HepG2 (cell line): ENCODE measurements around the gene KDM7A. TPM values are rescaled to one million over a fixed set of nuclear protein-coding genes. Genes with fewer than 3 reads are reported as not detected.

Experiments used
- AGO1 ChIP-seq: fragments of 200-400 bp; formaldehyde crosslinking; IDR thresholded peaks from 2 replicates; pipeline ENCODE4 v1.6.1; 2017; ENCODE audit warnings: mild to moderate bottlenecking, low read depth, low read length, moderate library complexity; ENCODE audit not compliant: poor library complexity, severe bottlenecking
- MIER2 ChIP-seq: IDR thresholded peaks from 2 replicates; pipeline ENCODE4 v1.6.1; 2016; ENCODE audit warnings: missing biosample characterization, missing genetic modification reagents
- ZNF737 ChIP-seq: sonication (generic); formaldehyde crosslinking; IDR thresholded peaks from 2 replicates; pipeline ENCODE4 v1.5.0; 2020; ENCODE audit warnings: missing genetic modification reagents, mild to moderate bottlenecking, borderline replicate concordance
- ZNF839 ChIP-seq: sonication (generic); formaldehyde crosslinking; IDR thresholded peaks from 2 replicates; pipeline ENCODE4 v1.4.0; 2020; ENCODE audit warnings: missing genetic modification reagents, mild to moderate bottlenecking, borderline replicate concordance
- ZSCAN25 ChIP-seq: sonication (generic); formaldehyde crosslinking; IDR thresholded peaks from 2 replicates; pipeline ENCODE4 v1.8.0; 2022; ENCODE audit warnings: mild to moderate bottlenecking, missing genetic modification reagents
- polyA plus RNA-seq, 8 experiments: library from polyadenylated mRNA; depleted of rRNA in 3 of 8; stranded (reverse) in 7 of 8; unstranded in 1 of 8; fragments of >200 nt; fragmentation: Illumina TruSeq in 4 of 8; extraction: Trizol in 4 of 8; gene quantifications; 2 replicates each; pipeline versions ENCODE4 v1.2.1 to v1.2.3, GENCODE V29; 2011 to 2016; ENCODE audit warnings: low read depth in 4 of 8, missing spikeins in 1 of 8, mixed read lengths in 1 of 8; ENCODE audit not compliant: insufficient read depth in 1 of 8
- total RNA-seq, 5 experiments: library from RNA; depleted of rRNA; stranded (reverse); fragments of >200 nt; fragmentation: Illumina TruSeq; extraction: Trizol; gene quantifications; 2 replicates each; pipeline ENCODE4 v1.2.3, GENCODE V29; 2016; ENCODE audit warnings: low read depth in 1 of 5
- TF ChIP-seq, protein P1 (sequence below), 2 experiments: IDR thresholded peaks; 2 replicates each; pipeline ENCODE4 v1.6.1; 2011 to 2012; ENCODE audit warnings: low read length in 2 of 2, borderline replicate concordance in 1 of 2, low read depth in 1 of 2, mild to moderate bottlenecking in 1 of 2, moderate library complexity in 1 of 2
- TF ChIP-seq, protein P2 (sequence below): sonication (generic); formaldehyde crosslinking; IDR thresholded peaks from 2 replicates; pipeline ENCODE4 v1.5.0; 2020; ENCODE audit warnings: missing genetic modification reagents
- TF ChIP-seq, protein P3 (sequence below): sonication (generic); formaldehyde crosslinking; IDR thresholded peaks from 2 replicates; pipeline ENCODE4 v1.4.0; 2020; ENCODE audit warnings: missing genetic modification reagents
- TF ChIP-seq, protein P4 (sequence below): sonication (generic); formaldehyde crosslinking; IDR thresholded peaks from 2 replicates; pipeline ENCODE4 v1.8.1; 2023; ENCODE audit warnings: mild to moderate bottlenecking, inconsistent platforms, moderate library complexity, missing genetic modification reagents, borderline replicate concordance
- TF ChIP-seq, protein P5 (sequence below): sonication (generic); formaldehyde crosslinking; IDR thresholded peaks from 2 replicates; pipeline ENCODE4 v1.5.0; 2020; ENCODE audit warnings: missing genetic modification reagents
- TF ChIP-seq, protein P6 (sequence below): sonication (generic); formaldehyde crosslinking; IDR thresholded peaks from 2 replicates; pipeline ENCODE4 v1.5.1; 2020; ENCODE audit warnings: missing genetic modification reagents, mild to moderate bottlenecking, borderline replicate concordance

KDM7A gene
- total and polyA plus RNA-seq, 2 of the 13 experiments (the other 11 are each of a cell fraction or from before 2014, with no cell fraction given), result 10.8 to 16.8 TPM

DNA sequence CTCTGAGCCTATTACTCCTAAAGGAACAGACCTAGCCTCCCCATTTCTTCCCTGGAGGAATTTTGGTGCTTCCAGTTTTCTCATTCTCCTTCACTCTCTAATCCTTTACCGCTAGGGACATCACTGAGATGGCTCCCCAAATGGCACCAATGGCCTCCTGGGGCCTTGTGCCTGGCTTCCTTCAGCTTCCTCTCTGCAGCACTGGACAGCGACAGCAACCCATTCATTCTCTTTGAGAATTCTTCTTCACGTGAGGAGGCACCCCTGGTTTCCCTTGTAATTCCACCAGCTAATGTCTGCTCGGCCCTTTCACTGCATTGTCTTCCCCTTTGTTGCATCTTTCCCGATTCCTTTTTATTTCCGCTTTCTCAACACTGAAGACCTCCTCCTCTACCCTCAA is 24.6 kb upstream of the KDM7A start (continued):
- TF ChIP-seq, protein P1, sequence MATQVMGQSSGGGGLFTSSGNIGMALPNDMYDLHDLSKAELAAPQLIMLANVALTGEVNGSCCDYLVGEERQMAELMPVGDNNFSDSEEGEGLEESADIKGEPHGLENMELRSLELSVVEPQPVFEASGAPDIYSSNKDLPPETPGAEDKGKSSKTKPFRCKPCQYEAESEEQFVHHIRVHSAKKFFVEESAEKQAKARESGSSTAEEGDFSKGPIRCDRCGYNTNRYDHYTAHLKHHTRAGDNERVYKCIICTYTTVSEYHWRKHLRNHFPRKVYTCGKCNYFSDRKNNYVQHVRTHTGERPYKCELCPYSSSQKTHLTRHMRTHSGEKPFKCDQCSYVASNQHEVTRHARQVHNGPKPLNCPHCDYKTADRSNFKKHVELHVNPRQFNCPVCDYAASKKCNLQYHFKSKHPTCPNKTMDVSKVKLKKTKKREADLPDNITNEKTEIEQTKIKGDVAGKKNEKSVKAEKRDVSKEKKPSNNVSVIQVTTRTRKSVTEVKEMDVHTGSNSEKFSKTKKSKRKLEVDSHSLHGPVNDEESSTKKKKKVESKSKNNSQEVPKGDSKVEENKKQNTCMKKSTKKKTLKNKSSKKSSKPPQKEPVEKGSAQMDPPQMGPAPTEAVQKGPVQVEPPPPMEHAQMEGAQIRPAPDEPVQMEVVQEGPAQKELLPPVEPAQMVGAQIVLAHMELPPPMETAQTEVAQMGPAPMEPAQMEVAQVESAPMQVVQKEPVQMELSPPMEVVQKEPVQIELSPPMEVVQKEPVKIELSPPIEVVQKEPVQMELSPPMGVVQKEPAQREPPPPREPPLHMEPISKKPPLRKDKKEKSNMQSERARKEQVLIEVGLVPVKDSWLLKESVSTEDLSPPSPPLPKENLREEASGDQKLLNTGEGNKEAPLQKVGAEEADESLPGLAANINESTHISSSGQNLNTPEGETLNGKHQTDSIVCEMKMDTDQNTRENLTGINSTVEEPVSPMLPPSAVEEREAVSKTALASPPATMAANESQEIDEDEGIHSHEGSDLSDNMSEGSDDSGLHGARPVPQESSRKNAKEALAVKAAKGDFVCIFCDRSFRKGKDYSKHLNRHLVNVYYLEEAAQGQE (IDR thresholded peaks at IDR 0.05; ENCODE audit: borderline replicate concordance in 1 of 2, low read depth in 1 of 2, low read length in 2 of 2), result peak; percentile 19 to 87
- TF ChIP-seq, protein P2, sequence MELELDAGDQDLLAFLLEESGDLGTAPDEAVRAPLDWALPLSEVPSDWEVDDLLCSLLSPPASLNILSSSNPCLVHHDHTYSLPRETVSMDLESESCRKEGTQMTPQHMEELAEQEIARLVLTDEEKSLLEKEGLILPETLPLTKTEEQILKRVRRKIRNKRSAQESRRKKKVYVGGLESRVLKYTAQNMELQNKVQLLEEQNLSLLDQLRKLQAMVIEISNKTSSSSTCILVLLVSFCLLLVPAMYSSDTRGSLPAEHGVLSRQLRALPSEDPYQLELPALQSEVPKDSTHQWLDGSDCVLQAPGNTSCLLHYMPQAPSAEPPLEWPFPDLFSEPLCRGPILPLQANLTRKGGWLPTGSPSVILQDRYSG, result no peak
- TF ChIP-seq ZNF839 (CRISPR knock-in tag), result no peak
- TF ChIP-seq MIER2, result peak; percentile 82
- TF ChIP-seq, protein P3, sequence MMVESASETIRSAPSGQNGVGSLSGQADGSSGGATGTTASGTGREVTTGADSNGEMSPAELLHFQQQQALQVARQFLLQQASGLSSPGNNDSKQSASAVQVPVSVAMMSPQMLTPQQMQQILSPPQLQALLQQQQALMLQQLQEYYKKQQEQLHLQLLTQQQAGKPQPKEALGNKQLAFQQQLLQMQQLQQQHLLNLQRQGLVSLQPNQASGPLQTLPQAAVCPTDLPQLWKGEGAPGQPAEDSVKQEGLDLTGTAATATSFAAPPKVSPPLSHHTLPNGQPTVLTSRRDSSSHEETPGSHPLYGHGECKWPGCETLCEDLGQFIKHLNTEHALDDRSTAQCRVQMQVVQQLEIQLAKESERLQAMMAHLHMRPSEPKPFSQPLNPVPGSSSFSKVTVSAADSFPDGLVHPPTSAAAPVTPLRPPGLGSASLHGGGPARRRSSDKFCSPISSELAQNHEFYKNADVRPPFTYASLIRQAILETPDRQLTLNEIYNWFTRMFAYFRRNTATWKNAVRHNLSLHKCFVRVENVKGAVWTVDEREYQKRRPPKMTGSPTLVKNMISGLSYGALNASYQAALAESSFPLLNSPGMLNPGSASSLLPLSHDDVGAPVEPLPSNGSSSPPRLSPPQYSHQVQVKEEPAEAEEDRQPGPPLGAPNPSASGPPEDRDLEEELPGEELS, result no peak
- TF ChIP-seq, protein P4, sequence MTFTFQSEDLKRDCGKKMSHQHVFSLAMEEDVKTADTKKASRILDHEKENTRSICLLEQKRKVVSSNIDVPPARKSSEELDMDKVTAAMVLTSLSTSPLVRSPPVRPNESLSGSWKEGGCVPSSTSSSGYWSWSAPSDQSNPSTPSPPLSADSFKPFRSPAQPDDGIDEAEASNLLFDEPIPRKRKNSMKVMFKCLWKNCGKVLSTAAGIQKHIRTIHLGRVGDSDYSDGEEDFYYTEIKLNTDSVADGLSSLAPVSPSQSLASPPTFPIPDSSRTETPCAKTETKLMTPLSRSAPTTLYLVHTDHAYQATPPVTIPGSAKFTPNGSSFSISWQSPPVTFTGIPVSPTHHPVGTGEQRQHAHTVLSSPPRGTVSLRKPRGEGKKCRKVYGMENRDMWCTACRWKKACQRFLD (CRISPR knock-in tag), result no peak
- no peak for TF ChIP-seq ZNF737
- TF ChIP-seq, protein P5, sequence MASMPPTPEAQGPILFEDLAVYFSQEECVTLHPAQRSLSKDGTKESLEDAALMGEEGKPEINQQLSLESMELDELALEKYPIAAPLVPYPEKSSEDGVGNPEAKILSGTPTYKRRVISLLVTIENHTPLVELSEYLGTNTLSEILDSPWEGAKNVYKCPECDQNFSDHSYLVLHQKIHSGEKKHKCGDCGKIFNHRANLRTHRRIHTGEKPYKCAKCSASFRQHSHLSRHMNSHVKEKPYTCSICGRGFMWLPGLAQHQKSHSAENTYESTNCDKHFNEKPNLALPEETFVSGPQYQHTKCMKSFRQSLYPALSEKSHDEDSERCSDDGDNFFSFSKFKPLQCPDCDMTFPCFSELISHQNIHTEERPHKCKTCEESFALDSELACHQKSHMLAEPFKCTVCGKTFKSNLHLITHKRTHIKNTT (CRISPR knock-in tag), result no peak
- TF ChIP-seq ZSCAN25 (CRISPR knock-in tag), result no peak
- TF ChIP-seq AGO1, result no peak
- TF ChIP-seq, protein P6, sequence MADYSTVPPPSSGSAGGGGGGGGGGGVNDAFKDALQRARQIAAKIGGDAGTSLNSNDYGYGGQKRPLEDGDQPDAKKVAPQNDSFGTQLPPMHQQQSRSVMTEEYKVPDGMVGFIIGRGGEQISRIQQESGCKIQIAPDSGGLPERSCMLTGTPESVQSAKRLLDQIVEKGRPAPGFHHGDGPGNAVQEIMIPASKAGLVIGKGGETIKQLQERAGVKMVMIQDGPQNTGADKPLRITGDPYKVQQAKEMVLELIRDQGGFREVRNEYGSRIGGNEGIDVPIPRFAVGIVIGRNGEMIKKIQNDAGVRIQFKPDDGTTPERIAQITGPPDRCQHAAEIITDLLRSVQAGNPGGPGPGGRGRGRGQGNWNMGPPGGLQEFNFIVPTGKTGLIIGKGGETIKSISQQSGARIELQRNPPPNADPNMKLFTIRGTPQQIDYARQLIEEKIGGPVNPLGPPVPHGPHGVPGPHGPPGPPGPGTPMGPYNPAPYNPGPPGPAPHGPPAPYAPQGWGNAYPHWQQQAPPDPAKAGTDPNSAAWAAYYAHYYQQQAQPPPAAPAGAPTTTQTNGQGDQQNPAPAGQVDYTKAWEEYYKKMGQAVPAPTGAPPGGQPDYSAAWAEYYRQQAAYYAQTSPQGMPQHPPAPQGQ, result no peak
